CD14-positive monocyte (primary cell): ENCODE measurements around the gene PLD1. TPM values are rescaled to one million over a fixed set of nuclear protein-coding genes. Genes with fewer than 3 reads are reported as not detected.
A peak's percentile ranks its signal among the peaks of the same experiment; 100 is the strongest.

Experiments
- DNase-seq, 3 donors: peaks; one replicate each; pipeline ENCODE4 v3.0.0-alpha.2; 2011 to 2022
- H2AFZ ChIP-seq: 2 replicates; pipeline ENCODE4 v1.6.0; 2012; ENCODE audit warnings: mild to moderate bottlenecking, low read depth, low read length, inconsistent platforms; ENCODE audit not compliant: insufficient read depth, poor library complexity, severe bottlenecking
- H3K27ac ChIP-seq, 2 donors: 1 replicate in 1 of 2; 2 replicates in 1 of 2; pipeline ENCODE4 v1.5.1; 2012 to 2013; ENCODE audit warnings: low read length in 2 of 2, control low read depth in 1 of 2, inconsistent platforms in 1 of 2, low read depth in 1 of 2, mild to moderate bottlenecking in 1 of 2
- H3K27me3 ChIP-seq, 2 donors: one replicate each; pipeline versions ENCODE4 v1.6.0 to v1.6.1; 2011 to 2013; ENCODE audit warnings: low read length in 2 of 2; ENCODE audit not compliant: control insufficient read depth in 2 of 2, insufficient read depth in 2 of 2
- H3K36me3 ChIP-seq, 2 donors: replicated peaks in 1 of 2; 1 replicate in 1 of 2; 2 replicates in 1 of 2; pipeline versions ENCODE4 v1.5.1 to v1.6.1; 2012 to 2013; ENCODE audit warnings: low read length in 2 of 2, control low read depth in 1 of 2, inconsistent platforms in 1 of 2, mild to moderate bottlenecking in 1 of 2; ENCODE audit not compliant: insufficient read depth in 2 of 2, control insufficient read depth in 1 of 2
- H3K4me1 ChIP-seq, 2 donors: 1 replicate in 1 of 2; 2 replicates in 1 of 2; pipeline versions ENCODE4 v1.5.1 to v1.6.1; 2012 to 2013; ENCODE audit warnings: low read length in 2 of 2, control low read depth in 1 of 2, inconsistent platforms in 1 of 2, mild to moderate bottlenecking in 1 of 2, moderate library complexity in 1 of 2; ENCODE audit not compliant: insufficient read depth in 2 of 2, control insufficient read depth in 1 of 2
- H3K4me2 ChIP-seq: replicated peaks from 2 replicates; pipeline ENCODE3; 2012; ENCODE audit warnings: low read length, moderate library complexity, mild to moderate bottlenecking; ENCODE audit not compliant: poor library complexity, severe bottlenecking; ENCODE audit errors: extremely low read depth
- H3K4me3 ChIP-seq, 3 experiments: fragments of 200-600 bp in 1 of 3; sonication (generic) in 1 of 3; replicated peaks in 1 of 3; 1 replicate in 2 of 3; 2 replicates in 1 of 3; pipeline ENCODE4 v1.5.1; 2011 to 2013; ENCODE audit warnings: low read length in 3 of 3, mild to moderate bottlenecking in 3 of 3, control low read depth in 2 of 3, low read depth in 2 of 3, inconsistent platforms in 1 of 3, moderate library complexity in 1 of 3
- H3K79me2 ChIP-seq: 2 replicates; pipeline ENCODE4 v1.6.0; 2012; ENCODE audit warnings: mild to moderate bottlenecking, control low read depth, inconsistent platforms, low read length, moderate library complexity; ENCODE audit not compliant: insufficient read depth
- H3K9ac ChIP-seq: 2 replicates; pipeline ENCODE4 v1.6.0; 2017; ENCODE audit warnings: low read length, mild to moderate bottlenecking; ENCODE audit not compliant: insufficient read depth, poor library complexity, severe bottlenecking
- H3K9me3 ChIP-seq, 2 donors: replicated peaks in 1 of 2; 1 replicate in 1 of 2; 2 replicates in 1 of 2; pipeline versions ENCODE4 v1.5.1 to v1.6.1; 2012 to 2013; ENCODE audit warnings: low read length in 2 of 2, control low read depth in 1 of 2; ENCODE audit not compliant: control insufficient read depth in 1 of 2, insufficient read depth in 1 of 2
- H4K20me1 ChIP-seq: 2 replicates; pipeline ENCODE4 v1.6.0; 2012; ENCODE audit warnings: mild to moderate bottlenecking, low read length, control low read depth, moderate library complexity; ENCODE audit not compliant: insufficient read depth
- H3K27ac Mint-ChIP-seq, 7 donors: one replicate each; pipeline ENCODE4 v1.8.0; 2020; ENCODE audit warnings: mild to moderate bottlenecking in 7 of 7, mixed read lengths in 7 of 7, moderate library complexity in 6 of 7, inconsistent platforms in 2 of 7
- H3K27me3 Mint-ChIP-seq, 3 donors: one replicate each; pipeline ENCODE4 v1.8.0; 2021 to 2022; ENCODE audit warnings: low read depth in 3 of 3, mild to moderate bottlenecking in 3 of 3, mixed read lengths in 3 of 3, moderate library complexity in 3 of 3, inconsistent platforms in 1 of 3
- H3K36me3 Mint-ChIP-seq, 2 donors: one replicate each; pipeline ENCODE4 v1.8.0; 2020; ENCODE audit warnings: mixed read lengths in 2 of 2, inconsistent platforms in 1 of 2, mild to moderate bottlenecking in 1 of 2
- H3K4me1 Mint-ChIP-seq: one replicate; pipeline ENCODE4 v1.8.0; 2020; ENCODE audit warnings: mild to moderate bottlenecking, mixed read lengths
- H3K4me3 Mint-ChIP-seq, 2 donors: one replicate each; pipeline ENCODE4 v1.8.0; 2020; ENCODE audit warnings: mild to moderate bottlenecking in 2 of 2, mixed read lengths in 2 of 2, moderate library complexity in 1 of 2
- H3K9me3 Mint-ChIP-seq, 7 donors: one replicate each; pipeline ENCODE4 v1.8.0; 2020 to 2022; ENCODE audit warnings: mixed read lengths in 7 of 7, mild to moderate bottlenecking in 6 of 7, moderate library complexity in 6 of 7, inconsistent platforms in 2 of 7
- CTCF ChIP-seq: fragments of 200-600 bp; IDR thresholded peaks from one replicate; pipeline ENCODE4 v1.8.0; 2022; ENCODE audit warnings: antibody characterized with exemption, mild to moderate bottlenecking
- WGBS: methylation state at CpG from one replicate; pipeline ENCODE4 v1.1.5; 2013; ENCODE audit warnings: missing lambda C conversion rate; ENCODE audit not compliant: insufficient coverage; 5-methylcytosine and 5-hydroxymethylcytosine counted together
- intact Hi-C, 2 donors: fragments of 100-400 bp; cut with micrococcal nuclease; formaldehyde crosslinking; loops; one replicate each; pipeline versions ENCODE4 v1.15.0 to v1.15.1; 2023
- polyA plus RNA-seq, 3 donors: library from polyadenylated mRNA; depleted of rRNA in 1 of 3; unstranded in 2 of 3; stranded (reverse) in 1 of 3; fragments of 300-500 nt in 2 of 3; fragments of >200 nt in 1 of 3; fragmentation: Illumina TruSeq in 2 of 3; gene quantifications; 1 replicate in 2 of 3; 2 replicates in 1 of 3; pipeline ENCODE4 v1.2.3, GENCODE V29; 2012 to 2021

Gene PLD1
- polyA plus RNA-seq, 3 donors: 5.1 to 7.9 (median 5.8) TPM

GRCh38 chr3:171830518-171830875 lies 20.2 kb upstream of the PLD1 start:
- Mint-ChIP-seq H3K4me1 (peaks cover 52% of the 10 kb centered on the region), H3K27me3 (peaks cover 0 to 2% (median 0%) of the 10 kb centered on the region in 3 donors), H3K4me3 (no peak overlapping the region), H3K9me3 (no peaks in the 10 kb centered on the region), H3K27ac (peak overlapping the region in 5 of 7 donors; percentile 20 to 99 (median 97)), H3K36me3 (no peaks in the 10 kb centered on the region)
- TF ChIP-seq CTCF: no peak
- H3K79me2 ChIP-seq: no peaks in the 10 kb centered on the region
- intact Hi-C loops: loop anchor here in 1 of 2 donors (10.0 kb wide), 1 partner anchor 186 kb away; no protein-coding TSS in a partner anchor
- no peak for DNase-seq
- H3K4me1 ChIP-seq: peaks cover 43 to 52% of the 10 kb centered on the region in 2 donors
- no peak overlapping the region for H3K4me3 ChIP-seq
- H3K9me3 ChIP-seq: no peaks in the 10 kb centered on the region
- H3K36me3 ChIP-seq: no peaks in the 10 kb centered on the region
- H4K20me1 ChIP-seq: no peaks in the 10 kb centered on the region
- H3K27ac ChIP-seq: peak overlapping the region in 1 of 2 donors; percentile 87
- H3K9ac ChIP-seq: no peak overlapping the region
- H3K27me3 ChIP-seq: no peaks in the 10 kb centered on the region
- H3K4me2 ChIP-seq: no peak overlapping the region
- no peak overlapping the region for H2AFZ ChIP-seq

- H3K9me3 ChIP-seq: no peaks in the 10 kb centered on the region
- peak; percentile 63 for TF ChIP-seq CTCF
- no peak overlapping the region for H3K9ac ChIP-seq
- Mint-ChIP-seq H3K4me3 (no peak overlapping the region), H3K9me3 (no peaks in the 10 kb centered on the region), H3K27me3 (peaks cover 0 to 2% (median 0%) of the 10 kb centered on the region in 3 donors), H3K36me3 (no peaks in the 10 kb centered on the region), H3K27ac (peak overlapping the region; percentile 94 to 99 (median 99)), H3K4me1 (peaks cover 52% of the 10 kb centered on the region)
- peak overlapping the region; percentile 32 for H2AFZ ChIP-seq
- H3K79me2 ChIP-seq: no peaks in the 10 kb centered on the region
- intact Hi-C loops: loop anchor here in 1 of 2 donors (10.0 kb wide), 1 partner anchor 185 kb away; no protein-coding TSS in a partner anchor
- WGBS: 10% methylated on average over 4 of the region's 6 CpGs
- no peak overlapping the region for H3K4me3 ChIP-seq
- no peaks in the 10 kb centered on the region for H3K36me3 ChIP-seq
- peaks cover 43 to 52% of the 10 kb centered on the region in 2 donors for H3K4me1 ChIP-seq
- peak overlapping the region; percentile 52 to 87 for H3K27ac ChIP-seq
- no peaks in the 10 kb centered on the region for H3K27me3 ChIP-seq
- H4K20me1 ChIP-seq: no peaks in the 10 kb centered on the region
- peak; percentile 20 to 74 (median 60) for DNase-seq
- peak overlapping the region; percentile 63 for H3K4me2 ChIP-seq
These were observed 19.7 kb upstream of the PLD1 start for GRCh38 chr3:171829841-171830517.
